ENCODE data around the gene ZNF804A.

The ZNF804A gene

DNA sequence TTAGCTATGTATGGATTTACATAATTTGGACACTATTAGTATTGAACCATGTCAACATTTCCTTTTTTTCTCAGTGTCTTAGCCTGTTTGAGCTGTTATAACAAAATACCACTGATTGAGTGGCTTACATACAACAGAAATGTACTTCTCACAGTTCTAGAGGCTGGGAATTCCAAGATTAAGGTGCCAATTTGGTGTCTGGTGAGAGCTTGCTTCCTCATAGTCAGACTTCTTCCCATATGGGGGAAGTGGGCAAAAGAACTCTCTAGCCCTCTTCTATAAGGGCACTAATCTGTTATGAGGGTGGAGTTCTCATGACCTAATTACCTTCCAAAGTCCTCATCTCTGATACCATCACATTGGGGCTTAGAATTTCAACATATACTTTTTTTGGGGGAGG lies 12.6 kb downstream of the ZNF804A start:
- no peak for DNase-seq (ENCODE audit: low spot score)

GRCh38 chr2:184611361-184612085 lies 13.2 kb downstream of the ZNF804A start:
- peak; percentile 21 for DNase-seq (ENCODE audit: low spot score)

DNA sequence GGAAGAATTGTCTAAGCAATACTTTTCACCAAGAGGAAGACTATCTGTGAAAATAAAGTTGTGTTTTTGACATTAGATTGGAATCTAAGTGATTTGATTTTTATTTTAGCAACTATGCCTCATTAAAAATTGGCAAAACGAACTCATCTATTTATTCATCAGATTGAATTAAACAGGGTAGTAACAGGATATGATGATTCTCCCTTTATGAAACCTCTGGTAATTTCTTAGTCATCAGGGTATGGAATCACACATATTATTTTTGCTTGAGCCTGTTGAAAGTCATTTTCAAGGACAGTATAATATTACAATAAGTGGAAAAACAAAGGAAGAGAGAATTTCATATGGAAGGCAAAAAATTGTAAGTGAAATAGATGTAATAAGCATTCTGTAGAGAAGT lies 22.0 kb downstream of the ZNF804A start:
- DNase-seq (ENCODE audit: low spot score), result no peak

DNA sequence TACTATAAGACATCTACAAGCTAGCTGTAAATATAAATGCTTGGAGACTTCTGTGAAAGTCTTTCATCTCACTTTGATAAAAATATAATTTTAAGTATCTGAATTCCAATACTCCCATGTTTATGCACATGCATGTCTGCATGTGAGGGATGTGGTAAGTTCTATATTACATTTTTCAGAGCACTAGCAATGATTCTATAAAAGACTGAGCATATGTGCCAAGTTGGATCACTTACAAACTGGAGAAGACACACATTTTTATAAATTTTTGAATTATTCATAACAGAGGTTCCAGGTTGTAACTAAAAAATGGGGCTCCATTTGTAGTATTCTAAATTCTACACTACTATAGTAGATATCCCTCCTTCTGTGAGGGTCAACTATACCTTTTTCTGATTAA lies 26.0 kb downstream of the ZNF804A start:
- DNase-seq (ENCODE audit: low spot score), result no peak

- DNase-seq (ENCODE audit: low spot score), result no peak
These were observed 29.7 kb downstream of the ZNF804A start for GRCh38 chr2:184628051-184628450.

GRCh38 chr2:184633726-184634125 lies 35.4 kb downstream of the ZNF804A start:
- DNase-seq (ENCODE audit: low spot score), result no peak

GRCh38 chr2:184637781-184638180 lies 39.5 kb downstream of the ZNF804A start:
- no peak for DNase-seq (ENCODE audit: low spot score)

GRCh38 chr2:184644685-184645084 lies 46.4 kb downstream of the ZNF804A start:
- no peak for DNase-seq (ENCODE audit: low spot score)

DNA sequence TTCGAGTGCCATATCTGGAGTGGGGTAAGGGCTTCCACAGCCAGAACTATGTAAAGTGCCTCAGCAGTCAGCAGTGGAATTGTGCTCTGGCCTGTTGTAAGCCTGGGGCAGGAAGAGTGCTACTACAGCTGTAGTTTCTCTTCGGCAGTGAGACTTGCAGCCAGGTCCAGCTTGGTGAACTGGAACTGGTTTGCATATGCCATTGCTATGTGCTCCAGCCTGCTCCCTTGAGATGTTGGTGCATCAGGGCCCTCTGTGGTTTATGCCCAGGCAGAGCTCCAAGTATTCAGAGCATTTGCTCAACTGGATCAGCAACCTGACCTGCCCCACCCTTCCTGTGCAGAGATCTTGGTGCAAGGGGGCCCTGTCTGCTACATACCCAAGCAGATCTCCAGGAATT lies 47.8 kb downstream of the ZNF804A start:
- no peak for DNase-seq (ENCODE audit: low spot score)

DNA sequence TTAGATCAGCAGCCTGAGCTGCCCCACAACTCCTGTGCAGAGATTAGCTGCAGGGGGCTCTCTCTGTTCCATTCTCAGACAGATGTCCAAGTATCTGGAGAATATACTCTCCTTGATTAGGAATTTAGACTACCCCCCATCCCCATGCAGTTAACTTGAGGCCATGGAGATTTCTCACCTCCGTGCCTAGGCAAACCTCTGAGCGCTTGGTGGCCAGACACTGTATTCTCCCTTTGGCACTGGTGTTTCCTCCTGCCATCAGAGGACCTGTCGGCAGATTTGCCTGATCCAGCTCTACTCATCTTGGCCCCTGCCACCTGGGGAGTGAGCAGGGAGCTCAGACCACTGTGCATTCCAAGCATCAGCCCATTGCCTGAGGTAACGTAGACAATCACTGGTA lies 48.3 kb downstream of the ZNF804A start:
- no peak for DNase-seq (ENCODE audit: low spot score)

GRCh38 chr2:184654945-184655344 lies 56.6 kb downstream of the ZNF804A start:
- no peak for DNase-seq (ENCODE audit: low spot score)

DNA sequence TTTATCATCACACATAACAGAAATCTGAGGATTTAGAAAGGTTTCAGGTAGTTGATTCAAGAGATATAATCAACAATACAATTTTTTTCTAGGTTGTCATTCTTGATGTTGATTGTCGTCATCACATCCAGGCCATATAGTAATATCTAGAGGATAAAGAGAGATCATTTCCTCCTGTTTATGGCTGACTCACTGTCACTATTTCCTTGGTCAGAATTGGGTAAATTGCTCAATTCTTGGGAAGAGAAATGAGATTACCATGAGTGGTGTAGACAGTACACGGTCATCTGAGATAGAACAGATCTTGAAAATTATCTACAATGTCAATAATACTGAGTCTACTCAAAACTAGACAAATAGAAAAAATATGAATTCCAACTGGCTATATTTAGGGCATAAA lies 78.8 kb downstream of the ZNF804A start:
- no peak for DNase-seq (ENCODE audit: low spot score)

DNA sequence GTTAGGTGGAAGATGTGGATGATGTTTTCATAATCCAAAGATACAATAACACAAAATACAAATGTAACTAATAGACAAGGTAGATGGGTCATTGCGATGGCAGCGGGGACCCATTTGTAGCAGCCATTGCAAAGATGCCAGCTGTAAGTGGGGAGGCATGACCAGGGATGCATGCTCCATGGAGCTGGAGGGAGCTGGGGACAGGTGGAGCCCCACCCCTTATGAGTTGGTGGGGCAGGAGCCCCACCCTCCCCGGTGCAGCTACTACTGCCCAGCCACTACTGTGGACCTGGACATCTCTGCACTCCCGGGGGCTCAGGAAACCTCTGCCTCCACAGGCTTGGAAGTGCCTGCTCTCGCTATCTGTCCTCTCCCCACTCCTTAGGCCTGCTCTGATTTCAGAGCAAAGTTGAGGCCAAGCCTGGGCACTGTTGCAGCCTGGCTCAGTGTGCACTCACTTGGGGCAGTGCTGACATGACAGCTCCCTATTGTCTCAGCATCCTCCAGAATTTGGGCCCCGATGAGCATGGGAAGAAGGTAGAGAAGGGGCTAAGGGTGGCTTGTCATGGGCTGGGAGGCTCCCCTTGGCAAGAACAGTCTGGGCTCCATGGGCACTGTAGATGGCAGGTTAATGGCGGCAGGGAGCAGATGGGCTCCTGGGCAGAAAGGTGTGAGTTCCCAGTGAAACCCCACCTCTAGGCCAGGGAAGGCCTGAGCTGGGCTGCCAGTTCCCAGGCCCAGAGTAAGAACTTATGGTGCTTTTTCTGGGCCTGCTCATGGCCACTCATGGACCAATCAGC lies 81.1 kb downstream of the ZNF804A start:
- no peak for DNase-seq (ENCODE audit: low spot score)

DNA sequence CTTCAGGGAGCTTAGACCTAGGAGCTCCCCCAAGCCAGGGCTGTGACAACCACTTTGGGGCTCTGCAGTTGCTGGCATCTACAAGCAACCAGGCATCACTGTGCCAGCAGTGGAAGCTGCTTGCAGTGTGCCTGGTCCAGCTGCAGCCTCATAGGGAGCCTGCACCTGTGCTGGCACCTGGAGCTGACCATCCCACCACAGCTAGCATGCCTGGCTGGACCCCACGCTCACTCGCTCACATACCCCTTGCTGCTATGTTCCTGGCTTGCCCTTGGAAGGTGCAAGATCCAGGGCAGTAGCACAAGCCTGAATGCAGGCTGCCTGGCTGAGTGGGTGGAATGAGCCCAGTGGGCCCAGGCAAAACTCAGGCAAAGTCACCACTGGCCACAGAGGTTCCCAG lies 82.5 kb downstream of the ZNF804A start:
- DNase-seq (ENCODE audit: low spot score), result no peak

DNA sequence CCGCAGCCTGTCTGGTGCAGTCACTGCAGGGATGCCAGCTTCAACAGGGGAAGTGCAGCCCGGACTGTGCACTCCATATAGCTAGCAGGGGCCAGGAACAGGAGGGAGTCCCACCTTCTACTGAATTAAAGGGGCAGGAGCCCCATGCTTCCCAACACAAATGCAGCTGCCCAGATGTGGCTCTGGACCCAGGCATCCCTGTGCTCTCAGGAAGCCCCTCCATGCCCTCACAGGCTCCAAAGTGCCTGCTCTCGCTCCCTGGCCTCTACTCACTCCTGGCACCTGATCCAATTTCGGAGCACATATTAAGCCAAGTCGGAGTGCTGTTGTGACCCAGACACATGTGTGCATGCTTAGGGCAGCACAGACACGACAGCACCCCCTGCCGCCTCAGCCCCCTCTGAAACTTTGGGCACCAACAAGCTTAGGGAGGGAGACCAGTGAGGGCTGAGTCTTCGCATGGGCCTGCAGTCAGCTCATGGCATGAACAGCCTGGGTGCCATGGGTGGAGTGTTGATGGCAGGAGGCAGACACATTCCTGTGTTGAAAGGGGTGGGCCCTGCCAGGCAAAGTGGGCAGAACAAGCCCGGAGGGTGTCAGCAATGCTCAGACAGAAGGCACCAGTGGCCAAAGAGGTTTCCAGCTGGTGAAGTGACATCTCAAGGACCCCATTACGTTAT lies 83.5 kb downstream of the ZNF804A start:
- DNase-seq (ENCODE audit: low spot score), result no peak

DNA sequence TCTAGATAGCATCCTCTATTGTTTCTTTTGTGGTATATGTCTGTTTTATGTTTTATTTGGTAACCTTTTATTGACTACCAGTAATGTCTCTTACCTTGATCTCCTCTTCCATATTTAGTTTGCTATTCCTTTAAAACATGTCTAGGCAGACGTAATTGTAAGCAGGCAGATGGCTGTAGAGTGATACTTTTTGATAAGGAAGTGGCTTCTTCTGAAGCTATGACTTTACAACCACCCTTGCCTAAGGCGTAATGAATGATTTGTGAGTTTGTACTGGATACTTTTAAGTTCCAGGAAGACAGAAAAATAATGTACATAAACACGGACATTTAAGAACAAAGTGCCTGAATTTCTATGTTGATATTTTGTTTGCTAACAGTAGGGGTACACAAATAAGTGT lies 85.6 kb downstream of the ZNF804A start:
- no peak for DNase-seq (ENCODE audit: low spot score)

DNA sequence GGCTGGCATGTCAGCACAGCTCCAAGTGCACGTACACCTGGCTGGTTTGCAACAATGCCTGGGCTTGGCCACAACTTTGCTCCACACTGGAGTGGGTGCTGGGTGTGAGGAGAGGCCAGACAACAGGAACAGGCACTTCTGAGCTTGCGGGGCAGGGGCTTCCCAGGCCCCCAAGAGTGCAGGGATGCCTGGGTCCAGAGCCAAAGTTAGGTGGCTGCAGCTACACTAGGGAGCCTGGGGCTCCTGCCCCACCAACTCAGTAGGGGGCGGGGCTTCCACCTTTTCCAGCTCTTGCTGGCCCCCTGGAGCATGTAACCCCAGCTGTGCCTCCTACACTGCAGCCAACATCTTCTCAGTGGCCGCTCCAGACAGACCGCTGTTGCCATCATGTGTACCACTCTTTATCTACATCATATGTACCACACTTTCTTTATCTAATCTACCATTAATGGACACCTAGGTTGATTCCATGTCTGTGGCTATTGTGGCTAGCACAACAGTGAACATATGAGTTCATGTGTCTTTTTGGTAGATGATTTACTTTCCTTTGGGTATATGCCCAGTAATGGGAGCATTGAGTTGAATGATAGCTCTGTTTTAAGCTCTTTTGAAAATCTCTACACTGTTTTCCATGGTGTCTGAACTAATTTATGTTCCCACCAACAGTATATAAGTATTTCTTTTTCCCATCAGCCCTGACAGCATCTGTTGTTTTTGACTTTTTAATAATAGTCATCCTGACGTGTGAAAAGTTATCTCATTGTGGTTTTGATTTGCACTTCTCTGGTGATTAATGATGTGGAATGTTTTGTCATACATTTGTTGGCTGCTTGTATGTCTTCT lies 87.9 kb downstream of the ZNF804A start:
- no peak for DNase-seq (ENCODE audit: low spot score)

DNA sequence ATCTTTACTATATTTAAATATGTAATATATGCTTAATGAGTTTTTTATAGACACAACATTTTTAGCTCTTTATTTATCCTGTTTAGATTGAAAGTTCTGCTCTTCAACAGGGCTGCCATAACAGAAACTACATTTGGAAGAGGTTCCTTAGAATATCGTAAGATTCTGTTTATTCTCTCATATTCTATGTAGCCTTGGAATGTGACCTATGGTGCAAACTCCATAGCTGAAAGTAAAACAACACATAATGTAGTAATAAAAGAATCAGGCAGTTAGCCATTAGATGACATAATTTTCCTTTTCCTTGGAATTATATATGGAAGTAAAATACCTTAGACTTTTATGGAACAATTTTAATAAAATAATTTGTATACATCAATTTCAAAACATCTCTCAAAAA lies 91.3 kb downstream of the ZNF804A start:
- no peak for DNase-seq (ENCODE audit: low spot score)

DNA sequence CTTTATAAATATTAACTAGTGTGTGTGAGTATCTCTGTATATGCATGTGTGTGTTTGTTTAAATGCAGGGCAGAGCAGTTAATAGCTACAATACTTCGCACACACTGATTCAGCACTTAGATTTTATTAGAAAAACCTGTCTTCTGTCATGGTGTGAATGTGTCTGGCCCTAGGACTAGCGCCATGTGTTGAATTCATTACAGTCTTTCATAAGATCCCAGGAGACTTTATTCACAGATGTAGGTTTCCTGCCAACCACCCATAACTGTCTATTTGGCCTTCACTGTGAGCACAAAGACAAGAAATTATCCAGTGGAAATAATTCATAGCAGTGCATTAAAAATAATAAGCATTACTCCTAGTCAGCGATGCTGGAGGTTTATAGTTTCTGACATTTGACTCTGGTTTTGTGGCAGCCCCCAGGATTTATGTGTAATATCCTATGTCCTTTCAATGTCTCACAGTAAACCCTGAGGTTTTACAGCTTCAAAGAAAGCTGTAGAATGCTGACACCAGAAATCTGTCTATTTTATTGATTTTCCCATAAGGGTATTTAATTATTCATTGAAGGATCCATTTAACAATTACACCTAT lies 93.9 kb downstream of the ZNF804A start:
- DNase-seq (ENCODE audit: low spot score), result no peak

DNA sequence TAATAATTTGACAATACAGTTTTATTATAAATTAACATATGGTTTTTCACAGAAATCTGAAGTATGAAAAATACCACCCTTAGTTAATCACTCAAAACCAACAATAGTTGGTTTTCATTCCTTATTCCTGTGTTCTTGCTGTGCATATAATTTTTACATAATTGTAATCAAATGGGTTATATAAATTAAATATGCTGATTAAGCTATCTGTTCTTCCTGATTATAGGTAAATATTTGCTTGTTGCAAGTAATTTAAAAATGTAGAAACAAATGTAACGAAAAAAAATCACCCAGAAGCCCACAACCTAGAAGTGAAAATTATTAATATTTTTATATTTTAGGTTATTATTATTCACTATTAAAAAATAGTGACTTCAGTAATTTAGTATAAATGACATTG lies 98.3 kb downstream of the ZNF804A start:
- no peak for DNase-seq (ENCODE audit: low spot score)

DNA sequence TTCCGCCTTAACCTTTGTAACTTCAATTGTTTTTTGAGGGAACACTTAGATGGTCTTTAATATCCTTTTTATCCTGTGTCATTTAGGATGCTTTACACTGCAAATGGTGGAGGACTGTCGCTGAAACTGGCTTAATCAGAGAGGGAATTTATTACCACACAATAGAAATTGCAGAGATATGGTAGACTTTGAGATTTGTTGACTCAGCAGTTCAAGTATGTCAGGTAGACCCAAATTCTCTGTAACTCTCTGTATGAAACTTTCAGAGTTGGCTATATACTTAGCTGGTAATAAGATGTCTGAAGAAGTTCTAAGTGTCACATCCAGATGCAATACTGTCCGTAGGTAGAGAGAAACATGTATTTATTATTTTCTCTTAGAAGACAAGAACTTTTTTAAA lies 100.1 kb downstream of the ZNF804A start:
- no peak for DNase-seq (ENCODE audit: low spot score)

- no peak for DNase-seq (ENCODE audit: low spot score)
These were observed 123.6 kb downstream of the ZNF804A start for GRCh38 chr2:184721881-184722280.

Data from kidney capillary endothelial cell (primary cell).